Spinal cord (tissue), 10 donors: ENCODE results near the gene TGFB1I1. TPM values are rescaled to one million over a fixed set of nuclear protein-coding genes. Genes with fewer than 3 reads are reported as not detected.

Experiments used
- DNase-seq, 6 donors: peaks; one replicate each; pipeline versions ENCODE4 v3.0.0 to v3.0.0-alpha.2; 2013 to 2015; ENCODE audit warnings: low spot score in 6 of 6, low read depth in 4 of 6
- H3K27ac ChIP-seq: one replicate; pipeline ENCODE4 v1.5.1; 2013; ENCODE audit warnings: low read depth, low read length, control low read depth
- H3K27me3 ChIP-seq: one replicate; pipeline ENCODE4 v1.6.1; 2013; ENCODE audit warnings: low read length; ENCODE audit not compliant: control insufficient read depth, insufficient read depth
- H3K36me3 ChIP-seq: one replicate; pipeline ENCODE4 v1.6.1; 2013; ENCODE audit warnings: low read length; ENCODE audit not compliant: control insufficient read depth, insufficient read depth
- H3K4me1 ChIP-seq: one replicate; pipeline ENCODE4 v1.6.1; 2013; ENCODE audit warnings: low read length; ENCODE audit not compliant: control insufficient read depth, insufficient read depth
- H3K4me3 ChIP-seq: one replicate; pipeline ENCODE4 v1.5.1; 2013; ENCODE audit warnings: low read depth, low read length, control low read depth
- H3K9me3 ChIP-seq: one replicate; pipeline ENCODE4 v1.6.1; 2013; ENCODE audit warnings: low read length; ENCODE audit not compliant: control insufficient read depth, insufficient read depth
- WGBS: methylation state at CpG from one replicate; pipeline ENCODE4 v1.1.5; 2013; ENCODE audit warnings: missing lambda C conversion rate; ENCODE audit not compliant: insufficient coverage; 5-methylcytosine and 5-hydroxymethylcytosine counted together
- polyA plus RNA-seq, 2 donors: library from polyadenylated mRNA; unstranded; fragments of 120-200 nt; gene quantifications; one replicate each; pipeline ENCODE4 v1.2.1, GENCODE V29; 2013; ENCODE audit not compliant: insufficient read length in 2 of 2
- total RNA-seq, 2 donors: library from RNA; depleted of rRNA in 1 of 2; stranded (reverse); fragments of 120-200 nt in 1 of 2; fragments of >200 nt in 1 of 2; gene quantifications; one replicate each; pipeline versions ENCODE4 v1.2.3 to v1.2.4, GENCODE V29; 2013 to 2014
- donor health status: healthy.

TGFB1I1 gene
- total and polyA plus RNA-seq, 4 donors: 8.1 to 22.7 (median 15.0) TPM

- peaks cover 17% of the 10 kb centered on the region for H3K36me3 ChIP-seq
- DNase-seq: no peak
- H3K4me1 ChIP-seq: peaks cover 29% of the 10 kb centered on the region
- WGBS: 90% methylated on average over 8 of the region's 17 CpGs
- no peak overlapping the region for H3K27ac ChIP-seq
- no peaks in the 10 kb centered on the region for H3K9me3 ChIP-seq
- H3K27me3 ChIP-seq: peaks cover 21% of the 10 kb centered on the region
- no peak overlapping the region for H3K4me3 ChIP-seq
Observed at GRCh38 chr16:31485571-31485970, 13.6 kb downstream of the TGFB1I1 start.

- no peak overlapping the region for H3K4me3 ChIP-seq
- H3K4me1 ChIP-seq: peaks cover 29% of the 10 kb centered on the region
- H3K9me3 ChIP-seq: no peaks in the 10 kb centered on the region
- peaks cover 22% of the 10 kb centered on the region for H3K36me3 ChIP-seq
- WGBS: 82% methylated on average over 3 of the region's 5 CpGs
- no peak overlapping the region for H3K27ac ChIP-seq
- DNase-seq: no peak
- H3K27me3 ChIP-seq: peaks cover 21% of the 10 kb centered on the region
Observed at GRCh38 chr16:31486045-31486444, 14.1 kb downstream of the TGFB1I1 start.

- H3K27ac ChIP-seq: no peak overlapping the region
- no peaks in the 10 kb centered on the region for H3K9me3 ChIP-seq
- H3K27me3 ChIP-seq: peaks cover 21% of the 10 kb centered on the region
- H3K4me1 ChIP-seq: peaks cover 29% of the 10 kb centered on the region
- WGBS: 3% methylated on average over 48 of the region's 48 CpGs
- H3K4me3 ChIP-seq: peak overlapping the region; percentile 42
- H3K36me3 ChIP-seq: peaks cover 33% of the 10 kb centered on the region
- DNase-seq: no peak
Observed at GRCh38 chr16:31487071-31487719, 15.2 kb downstream of the TGFB1I1 start.

- Histone ChIP-seq H3K4me1 (peaks cover 29% of the 10 kb centered on the region), H3K27me3 (peaks cover 21% of the 10 kb centered on the region), H3K36me3 (peaks cover 40% of the 10 kb centered on the region), H3K9me3 (no peaks in the 10 kb centered on the region), H3K4me3 (peak overlapping the region; percentile 42), H3K27ac (no peak overlapping the region)
- peak in 2 of 6 donors; percentile 68 to 85 for DNase-seq
- 0% methylated on average over 60 of the region's 60 CpGs for WGBS
Observed at GRCh38 chr16:31487720-31488467, 15.9 kb downstream of the TGFB1I1 start.

GRCh38 chr16:31488468-31489297, 16.7 kb downstream of the TGFB1I1 start:
- H3K4me3 ChIP-seq: peak overlapping the region; percentile 42

GRCh38 chr16:31489298-31489564, 17.3 kb downstream of the TGFB1I1 start:
- DNase-seq: no peak
- Histone ChIP-seq H3K27me3 (peaks cover 21% of the 10 kb centered on the region), H3K4me1 (peaks cover 29% of the 10 kb centered on the region), H3K27ac (no peak overlapping the region), H3K36me3 (peaks cover 54% of the 10 kb centered on the region), H3K9me3 (no peaks in the 10 kb centered on the region), H3K4me3 (no peak overlapping the region)
- 73% methylated on average over 4 of the region's 7 CpGs for WGBS

More at GRCh38 chr16:31488468-31489297, 16.7 kb downstream of the TGFB1I1 start:
- no peak overlapping the region for H3K27ac ChIP-seq
- DNase-seq: peak in 2 of 6 donors; percentile 41 to 47
- peaks cover 21% of the 10 kb centered on the region for H3K27me3 ChIP-seq
- H3K36me3 ChIP-seq: peaks cover 48% of the 10 kb centered on the region
- H3K4me1 ChIP-seq: peaks cover 29% of the 10 kb centered on the region
- 22% methylated on average over 77 of the region's 77 CpGs for WGBS
- H3K9me3 ChIP-seq: no peaks in the 10 kb centered on the region

- no peaks in the 10 kb centered on the region for H3K9me3 ChIP-seq
- WGBS: 95% methylated on average over 18 of the region's 22 CpGs
- peaks cover 29% of the 10 kb centered on the region for H3K4me1 ChIP-seq
Observed at GRCh38 chr16:31489616-31490584, 17.9 kb downstream of the TGFB1I1 start.

GRCh38 chr16:31491778-31492418, 19.9 kb downstream of the TGFB1I1 start:
- Histone ChIP-seq H3K4me3 (no peak overlapping the region), H3K9me3 (no peaks in the 10 kb centered on the region), H3K4me1 (peaks cover 24% of the 10 kb centered on the region), H3K27me3 (peaks cover 12% of the 10 kb centered on the region), H3K36me3 (peaks cover 78% of the 10 kb centered on the region), H3K27ac (no peak overlapping the region)
- DNase-seq: no peak
- 96% methylated on average over 8 of the region's 8 CpGs for whole genome bisulfite sequencing

More at GRCh38 chr16:31489616-31490584, 17.9 kb downstream of the TGFB1I1 start:
- Histone ChIP-seq H3K4me3 (no peak overlapping the region), H3K27ac (no peak overlapping the region), H3K27me3 (peaks cover 18% of the 10 kb centered on the region), H3K36me3 (peaks cover 59% of the 10 kb centered on the region)
- no peak for DNase-seq
